T-helper 1 cell (primary cell): Measurements from ENCODE around the gene CHRNA4.

ENCODE experiments used
- DNase-seq, 5 donors: peaks; one replicate each; pipeline ENCODE4 v3.0.0-alpha.2; 2012 to 2020

CHRNA4 gene

DNA sequence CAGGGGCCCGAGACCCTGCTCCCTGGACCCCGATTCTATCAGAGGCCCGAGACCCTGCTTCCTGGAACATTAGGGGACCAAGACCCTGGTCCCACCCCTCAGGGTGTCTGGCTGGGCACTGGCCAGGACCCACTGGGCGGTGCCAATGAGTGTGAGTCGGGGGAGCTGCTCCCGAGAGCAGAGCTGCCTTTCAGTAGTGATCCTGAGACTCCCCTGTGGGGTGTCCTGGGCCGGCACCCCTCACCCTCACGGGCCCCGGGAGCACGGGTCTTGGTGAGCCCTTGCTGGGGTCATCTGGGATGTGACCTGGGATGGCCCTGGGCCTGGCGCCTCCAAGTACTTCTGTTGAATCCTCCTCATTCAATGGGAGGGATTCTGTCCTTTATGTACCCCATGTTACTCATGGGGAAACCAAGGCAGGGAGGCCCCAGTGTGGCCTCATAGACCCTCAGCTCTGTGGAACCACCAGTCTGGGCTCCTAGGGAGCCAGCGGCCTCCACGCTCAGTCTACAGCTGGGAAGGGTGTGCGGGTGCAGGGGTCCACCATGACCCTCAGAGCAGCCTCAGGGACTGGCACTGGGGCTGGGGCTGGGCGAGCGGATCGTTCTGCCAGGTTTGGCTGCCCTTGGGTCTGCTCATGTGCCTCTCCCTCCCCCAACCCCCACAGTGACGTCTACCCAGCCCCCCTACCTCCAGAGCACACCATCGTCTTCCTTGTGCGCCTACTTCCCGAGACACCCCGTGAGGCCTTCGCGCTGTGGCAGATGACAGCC lies 42.6 kb downstream of the CHRNA4 start:
- peak in 1 of 5 donors; percentile 8 for DNase-seq

DNA sequence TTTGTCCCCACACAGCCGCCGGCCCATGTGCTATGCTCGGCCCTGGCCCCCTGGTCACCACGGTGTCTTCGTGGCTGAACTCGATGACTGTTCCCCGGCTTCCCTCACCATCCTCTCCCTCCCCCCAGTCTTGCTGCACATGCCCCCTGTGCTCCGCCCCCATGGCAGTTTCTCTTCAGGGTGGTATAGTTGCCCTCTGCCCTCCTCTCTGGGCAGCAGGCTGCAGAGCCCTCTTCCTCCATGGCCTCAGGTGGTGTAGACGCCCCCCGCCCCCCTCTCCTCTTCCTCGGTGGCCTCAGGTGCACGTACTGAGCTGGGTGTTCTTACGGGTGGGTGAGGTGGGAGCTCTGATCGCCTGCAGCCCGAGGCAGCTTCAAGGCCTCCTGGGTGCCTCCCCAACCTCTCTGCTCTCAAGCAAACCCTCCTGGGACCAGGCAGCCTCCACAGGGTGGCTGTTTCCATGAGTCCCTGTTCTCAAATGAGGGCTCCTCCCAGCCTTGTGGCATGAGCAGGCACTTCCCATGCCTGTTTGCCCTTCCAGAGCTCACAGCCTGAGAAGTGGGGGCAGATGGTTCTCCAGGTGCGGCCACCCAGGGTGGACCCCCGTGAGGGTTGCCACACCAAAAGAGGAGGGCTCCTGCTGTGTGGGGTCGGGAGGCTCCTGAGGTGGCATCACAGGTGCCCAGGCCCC lies 43.4 kb downstream of the CHRNA4 start:
- no peak for DNase-seq

DNA sequence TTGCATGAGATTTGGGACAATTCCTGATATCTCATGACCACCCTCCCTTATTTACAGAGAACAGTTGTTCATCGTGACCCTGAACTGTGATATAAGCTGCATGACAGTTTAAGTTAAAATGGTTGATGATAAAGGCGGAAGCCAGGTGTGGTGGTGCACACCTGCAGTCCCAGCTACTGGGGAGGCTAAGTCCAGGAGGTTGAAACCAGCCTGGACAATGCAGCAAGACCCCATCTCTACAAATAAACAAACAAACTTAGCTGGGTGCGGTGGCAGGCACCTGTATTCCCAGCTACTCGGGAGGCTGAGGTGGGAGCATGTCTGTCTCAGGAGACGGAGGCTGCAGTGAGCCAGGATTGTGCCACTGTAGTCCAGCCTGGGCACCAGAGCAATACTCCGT lies 44.1 kb downstream of the CHRNA4 start:
- no peak for DNase-seq

DNA sequence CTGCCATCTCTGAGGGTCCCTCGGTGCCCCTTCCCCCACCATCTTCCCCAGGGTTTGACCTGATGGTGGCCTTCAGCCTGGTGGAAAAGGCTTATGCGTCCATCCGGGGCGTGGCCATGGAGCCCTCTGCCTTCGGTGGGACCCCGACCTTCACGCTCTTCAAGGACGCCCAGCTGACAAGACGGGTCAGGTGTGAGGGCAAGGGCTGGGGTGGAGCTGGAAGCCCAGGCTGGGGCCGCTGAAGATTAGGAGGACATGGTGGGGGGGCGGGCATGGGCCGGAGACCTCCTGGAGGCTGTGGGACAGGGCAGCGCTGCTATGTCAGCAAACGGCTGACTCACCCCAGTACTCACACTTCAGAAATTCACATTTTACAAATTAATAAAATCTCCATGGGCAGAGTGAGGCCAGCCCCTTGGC lies 44.6 kb downstream of the CHRNA4 start:
- DNase-seq = peak in 1 of 5 donors; percentile 0

DNA sequence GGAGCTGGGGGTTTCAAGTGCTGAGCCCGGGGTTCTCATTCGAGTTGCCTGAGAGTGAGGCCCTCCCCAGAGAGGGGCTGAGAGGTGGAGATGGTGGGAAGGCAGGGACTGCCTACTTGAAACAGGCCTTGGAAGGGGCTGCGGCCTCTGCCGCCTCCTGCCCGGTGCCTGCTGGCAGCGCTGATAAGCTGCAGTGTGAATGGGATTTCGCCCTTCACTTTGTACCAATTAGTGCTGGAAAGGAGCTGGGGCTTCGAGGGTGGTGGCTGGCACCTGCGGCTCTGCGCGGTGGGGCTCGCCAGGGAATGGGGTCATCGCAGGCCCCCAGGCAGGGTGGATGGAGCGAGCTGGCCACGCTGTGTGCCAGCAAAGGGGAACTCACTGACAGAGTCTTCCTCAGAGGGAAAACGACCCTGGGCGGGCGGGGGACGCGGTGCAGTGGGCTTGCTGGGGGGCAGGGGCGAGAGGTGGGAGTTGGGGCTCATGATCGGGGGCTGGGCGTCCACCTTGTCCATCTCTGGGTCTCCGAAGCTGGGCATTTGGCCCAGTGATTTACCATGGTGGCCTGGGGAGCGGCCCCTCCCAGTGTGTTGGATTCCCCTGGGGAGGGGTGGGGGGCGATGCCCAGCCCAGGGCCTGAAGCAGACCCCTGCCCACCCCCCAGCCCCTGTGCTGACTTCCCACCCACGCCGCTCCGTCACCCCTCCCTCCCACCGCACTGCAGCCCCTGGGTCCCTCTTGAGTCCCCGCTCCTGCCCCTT lies 45.2 kb downstream of the CHRNA4 start:
- peak in 2 of 5 donors; percentile 0 to 5 for DNase-seq

- peak in 1 of 5 donors; percentile 5 for DNase-seq
Measured at GRCh38 chr20:63315240-63315689, 45.9 kb downstream of the CHRNA4 start.

DNA sequence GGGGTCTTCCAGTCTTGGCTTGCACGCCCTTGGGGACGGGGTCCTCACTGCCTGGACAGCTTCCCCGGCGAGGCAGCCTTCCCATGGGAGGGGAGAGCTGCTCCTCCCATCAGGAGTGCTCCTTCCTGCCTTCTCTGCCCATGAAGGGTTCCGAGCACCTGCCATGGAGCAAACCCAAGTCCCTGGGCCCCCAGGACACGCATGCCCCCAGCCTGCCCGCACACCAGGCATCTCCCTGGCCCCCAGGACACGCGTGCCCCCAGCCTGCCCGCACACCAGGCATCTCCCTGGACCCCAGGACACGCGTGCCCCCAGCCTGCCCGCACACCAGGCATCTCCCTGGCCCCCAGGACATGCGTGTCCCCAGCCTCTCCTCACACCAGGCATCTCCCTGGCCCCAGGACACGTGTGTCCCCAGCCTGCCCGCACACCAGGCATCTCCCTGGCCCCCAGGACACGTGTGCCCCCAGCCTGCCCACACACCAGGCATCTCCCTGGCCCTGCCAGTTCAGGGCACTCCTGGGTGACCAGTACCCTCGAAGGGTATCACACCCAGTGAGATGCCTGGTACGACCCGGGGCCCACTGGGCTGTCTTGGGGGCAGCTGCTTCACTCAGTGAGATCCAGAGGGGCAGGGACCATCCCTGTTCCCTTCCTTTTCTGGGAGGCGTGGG lies 46.4 kb downstream of the CHRNA4 start:
- peak in 1 of 5 donors; percentile 3 for DNase-seq

DNA sequence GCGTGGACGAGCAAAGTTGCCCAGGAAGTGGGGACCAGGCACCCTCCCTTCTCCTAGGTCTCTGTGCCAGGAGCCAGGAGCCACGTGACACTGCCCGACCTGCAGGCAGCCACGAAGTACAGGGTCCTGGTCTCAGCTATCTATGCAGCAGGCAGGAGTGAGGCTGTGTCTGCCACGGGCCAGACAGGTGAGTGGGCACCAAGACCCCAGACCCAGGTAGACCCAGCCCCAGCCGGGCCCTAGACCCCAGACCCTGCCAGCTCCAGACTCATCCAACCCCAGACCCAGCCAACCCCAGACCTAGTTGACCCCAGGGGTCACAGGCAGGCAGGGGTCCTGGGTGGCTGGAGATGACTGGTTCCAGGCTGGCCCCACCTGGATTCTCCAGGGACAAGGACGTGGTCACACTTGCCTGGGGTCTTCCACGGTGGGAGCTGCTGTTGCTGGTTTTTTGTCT lies 47.1 kb downstream of the CHRNA4 start:
- peak in 1 of 5 donors; percentile 4 for DNase-seq

- DNase-seq = peak in 1 of 5 donors; percentile 3
Measured at GRCh38 chr20:63313349-63314014, 47.7 kb downstream of the CHRNA4 start.

DNA sequence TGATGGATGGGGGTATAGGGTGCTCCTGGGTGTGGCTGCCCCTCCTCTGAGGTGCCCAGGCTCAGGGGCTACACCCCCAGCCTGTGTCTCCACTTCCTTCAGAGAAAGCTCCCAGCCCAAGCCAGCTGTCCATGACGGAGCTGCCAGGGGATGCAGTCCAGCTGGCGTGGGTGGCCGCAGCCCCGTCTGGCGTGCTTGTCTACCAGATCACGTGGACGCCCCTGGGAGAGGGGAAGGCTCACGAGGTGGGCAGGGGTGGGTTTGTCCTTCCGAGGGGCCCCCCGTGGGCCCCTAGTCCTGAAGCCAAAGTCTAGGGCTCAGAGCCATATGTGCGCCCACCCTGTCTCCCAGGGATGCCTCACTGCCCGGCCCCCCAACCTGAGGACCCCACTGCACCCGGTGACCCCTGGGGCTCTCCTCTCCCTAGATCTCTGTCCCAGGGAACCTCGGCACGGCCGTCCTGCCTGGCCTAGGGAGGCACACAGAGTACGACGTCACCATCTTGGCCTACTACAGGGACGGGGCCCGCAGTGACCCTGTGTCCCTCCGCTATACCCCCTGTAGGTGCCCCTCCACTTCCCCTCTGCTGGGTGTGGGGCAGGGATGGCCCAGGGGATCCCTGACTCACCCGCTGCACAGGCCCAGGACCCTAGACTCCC lies 48.3 kb downstream of the CHRNA4 start:
- DNase-seq = no peak

DNA sequence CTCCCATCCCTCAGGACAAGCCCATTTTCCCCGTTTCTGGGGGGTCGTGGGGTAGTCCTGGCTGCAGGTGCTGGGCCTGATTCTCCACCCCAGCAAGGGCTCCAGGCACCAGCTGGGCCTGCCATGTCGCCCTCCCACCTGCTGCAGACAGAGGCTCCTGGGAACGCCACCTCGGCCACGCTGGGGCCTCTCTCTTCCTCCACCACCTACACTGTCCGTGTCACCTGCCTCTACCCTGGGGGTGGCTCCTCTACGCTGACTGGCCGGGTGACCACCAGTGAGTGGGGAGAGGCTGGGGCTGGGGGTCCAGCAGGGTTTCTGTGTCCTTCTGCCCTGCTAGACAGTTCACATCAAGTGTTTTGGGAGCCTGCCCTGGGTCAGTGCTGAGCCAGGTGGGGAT lies 48.9 kb downstream of the CHRNA4 start:
- DNase-seq = no peak

GRCh38 chr20:63311833-63312243 lies 49.3 kb downstream of the CHRNA4 start:
- DNase-seq = no peak

GRCh38 chr20:63311186-63311832 lies 49.8 kb downstream of the CHRNA4 start:
- DNase-seq = no peak

DNA sequence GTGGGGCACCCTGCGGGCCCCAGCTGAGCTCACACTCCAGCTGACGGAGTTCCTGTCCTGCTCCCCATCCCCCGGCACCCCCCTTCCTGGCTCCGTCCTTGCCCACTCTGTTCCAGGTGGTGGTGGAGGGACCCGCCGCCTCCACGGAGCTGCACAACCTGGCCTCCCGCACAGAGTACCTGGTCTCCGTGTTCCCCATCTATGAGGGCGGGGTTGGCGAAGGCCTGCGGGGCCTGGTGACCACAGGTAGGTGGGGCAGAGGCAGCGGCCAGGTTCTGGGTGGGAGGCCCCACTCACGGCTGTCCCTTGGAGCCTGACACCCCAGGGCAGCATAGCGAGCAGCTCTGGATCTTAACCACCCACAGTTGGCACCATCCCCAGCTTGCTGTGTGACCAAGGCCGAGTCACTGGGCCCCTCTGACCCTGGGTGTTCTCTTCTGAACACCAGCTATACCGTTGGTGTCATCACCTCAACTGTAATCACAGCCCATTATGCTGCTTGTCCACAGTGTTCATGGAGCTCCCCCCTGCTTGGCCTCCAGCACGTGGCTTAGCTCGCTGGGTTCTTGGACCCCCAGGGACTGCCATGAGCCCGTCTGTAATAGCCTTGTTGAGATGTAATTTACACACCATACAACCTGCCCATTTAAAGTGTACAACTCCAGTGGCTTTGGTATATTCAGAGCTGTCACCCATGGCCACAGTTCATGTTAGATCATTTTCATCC lies 50.7 kb downstream of the CHRNA4 start:
- no peak for DNase-seq

DNA sequence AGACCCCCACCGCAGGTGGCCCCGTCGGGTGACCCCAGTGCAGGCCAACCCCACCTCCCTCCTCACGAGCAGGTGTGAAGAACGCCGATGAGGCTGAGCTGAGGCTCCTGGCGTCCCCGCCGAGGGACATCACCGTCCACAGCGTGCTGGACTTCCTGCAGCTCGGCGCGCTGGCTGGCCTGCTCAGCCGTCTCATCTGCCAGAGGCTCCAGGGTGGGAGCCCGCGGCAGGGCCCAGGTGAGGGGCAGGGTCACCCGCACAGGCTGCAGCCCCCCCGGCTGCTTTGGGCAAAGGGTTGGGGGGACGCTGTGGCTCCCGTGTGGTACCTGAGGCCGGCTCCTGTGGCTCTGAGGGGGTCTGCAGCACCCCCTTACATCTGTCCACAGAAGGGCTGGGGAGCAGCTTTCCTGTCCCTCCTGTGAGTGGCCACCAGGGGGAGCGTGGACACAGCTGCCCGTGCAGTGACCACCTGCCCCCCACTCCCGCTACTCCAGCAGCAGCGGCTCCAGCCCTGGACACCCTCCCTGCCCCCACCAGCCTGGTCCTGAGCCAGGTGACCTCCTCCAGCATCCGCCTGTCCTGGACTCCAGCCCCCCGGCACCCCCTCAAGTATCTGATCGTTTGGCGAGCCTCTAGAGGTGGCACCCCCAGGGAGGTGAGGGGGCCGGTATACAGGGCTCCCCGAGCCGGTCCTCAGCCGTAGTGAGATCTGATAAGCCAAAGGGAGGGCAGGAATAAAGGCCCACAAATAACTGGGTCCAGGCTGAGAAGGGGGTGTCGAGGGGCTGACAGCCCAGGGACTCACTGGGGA lies 51.7 kb downstream of the CHRNA4 start:
- peak in 1 of 5 donors; percentile 20 for DNase-seq

GRCh38 chr20:63308218-63308911 lies 52.8 kb downstream of the CHRNA4 start:
- no peak for DNase-seq

DNA sequence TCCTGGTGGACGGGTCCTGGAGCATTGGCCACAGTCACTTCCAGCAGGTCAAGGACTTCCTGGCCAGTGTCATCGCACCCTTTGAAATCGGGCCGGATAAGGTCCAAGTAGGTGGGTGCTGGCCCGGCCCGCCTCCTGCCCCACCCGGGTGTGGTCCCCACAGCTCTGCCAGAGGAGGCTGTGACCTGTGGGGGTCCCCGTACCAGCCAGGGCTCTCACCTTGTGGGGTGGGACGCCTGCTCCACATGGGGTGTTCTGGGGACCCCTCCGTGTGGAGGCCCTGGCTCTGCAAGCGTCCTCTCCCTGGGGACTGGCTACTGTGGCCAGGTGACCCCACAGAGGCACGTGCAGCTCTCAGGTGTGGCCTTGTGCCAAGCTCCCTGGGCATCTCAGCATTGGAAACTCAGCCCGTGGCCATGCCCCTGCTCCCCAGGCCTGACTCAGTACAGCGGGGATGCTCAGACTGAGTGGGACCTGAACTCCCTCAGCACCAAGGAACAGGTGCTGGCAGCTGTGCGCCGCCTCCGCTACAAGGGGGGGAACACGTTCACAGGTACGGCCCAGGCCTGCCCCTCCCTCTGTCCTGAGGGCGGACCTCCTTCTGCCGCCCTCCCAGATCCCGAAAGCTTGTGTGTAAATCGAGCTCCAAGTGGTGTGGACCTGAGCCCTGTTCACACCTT lies 53.5 kb downstream of the CHRNA4 start:
- DNase-seq = no peak
